AG10803 (cell line): ENCODE measurements around the gene INKA2.

Experiments used
- DNase-seq: peaks from one replicate; pipeline ENCODE4 v3.0.0; 2010; ENCODE audit warnings: low read depth
- H3K4me3 ChIP-seq: 2 replicates; pipeline ENCODE4 v1.5.1; 2011; ENCODE audit warnings: mild to moderate bottlenecking, low read length, control low read depth
- TF ChIP-seq, protein P1 (sequence below): conservative IDR thresholded peaks from 2 replicates; pipeline ENCODE4 v1.5.1; 2011; ENCODE audit warnings: mild to moderate bottlenecking, low read length, control low read depth, inconsistent platforms

INKA2 gene

DNA sequence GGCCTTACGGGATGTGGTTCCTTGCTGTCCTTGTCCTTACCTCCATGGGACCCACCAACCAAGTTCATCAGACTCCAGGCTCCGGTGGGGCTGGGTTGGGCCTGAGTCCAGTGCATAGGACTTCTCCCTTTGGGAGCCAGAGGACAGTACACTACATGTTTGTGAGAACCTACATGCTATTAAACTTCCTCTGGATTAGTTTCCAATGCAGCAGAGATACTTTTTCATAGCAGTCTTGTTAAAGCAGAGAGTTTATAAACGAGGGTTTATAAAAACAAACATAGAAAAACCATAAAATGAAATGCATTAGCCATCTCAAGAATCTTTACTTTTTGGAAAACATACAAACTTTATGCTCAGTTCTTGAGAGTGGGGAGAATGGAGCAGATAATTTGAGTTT, 33.4 kb downstream of the INKA2 start:
- TF ChIP-seq, protein P1, sequence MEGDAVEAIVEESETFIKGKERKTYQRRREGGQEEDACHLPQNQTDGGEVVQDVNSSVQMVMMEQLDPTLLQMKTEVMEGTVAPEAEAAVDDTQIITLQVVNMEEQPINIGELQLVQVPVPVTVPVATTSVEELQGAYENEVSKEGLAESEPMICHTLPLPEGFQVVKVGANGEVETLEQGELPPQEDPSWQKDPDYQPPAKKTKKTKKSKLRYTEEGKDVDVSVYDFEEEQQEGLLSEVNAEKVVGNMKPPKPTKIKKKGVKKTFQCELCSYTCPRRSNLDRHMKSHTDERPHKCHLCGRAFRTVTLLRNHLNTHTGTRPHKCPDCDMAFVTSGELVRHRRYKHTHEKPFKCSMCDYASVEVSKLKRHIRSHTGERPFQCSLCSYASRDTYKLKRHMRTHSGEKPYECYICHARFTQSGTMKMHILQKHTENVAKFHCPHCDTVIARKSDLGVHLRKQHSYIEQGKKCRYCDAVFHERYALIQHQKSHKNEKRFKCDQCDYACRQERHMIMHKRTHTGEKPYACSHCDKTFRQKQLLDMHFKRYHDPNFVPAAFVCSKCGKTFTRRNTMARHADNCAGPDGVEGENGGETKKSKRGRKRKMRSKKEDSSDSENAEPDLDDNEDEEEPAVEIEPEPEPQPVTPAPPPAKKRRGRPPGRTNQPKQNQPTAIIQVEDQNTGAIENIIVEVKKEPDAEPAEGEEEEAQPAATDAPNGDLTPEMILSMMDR, result no peak
- no peak overlapping the region for H3K4me3 ChIP-seq
- DNase-seq, result no peak

DNA sequence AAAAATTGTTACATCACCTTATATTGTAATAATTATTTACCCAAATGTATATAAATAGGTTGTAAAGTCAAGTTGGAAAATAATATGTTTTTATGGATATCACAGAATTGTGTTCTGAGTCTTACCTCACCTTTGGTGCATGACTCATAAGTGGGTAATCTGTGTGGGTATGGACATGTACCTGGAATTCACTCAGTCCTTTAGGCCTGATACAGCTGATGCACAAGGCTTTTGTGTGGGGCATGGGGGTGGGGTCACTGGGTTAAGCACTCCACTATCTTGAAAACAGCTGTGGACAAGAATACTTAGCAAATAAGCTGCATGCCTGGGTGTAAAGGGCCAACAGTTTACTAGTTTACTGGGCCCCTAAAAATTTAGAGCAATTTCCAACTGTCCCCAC, 34.4 kb downstream of the INKA2 start:
- no peak for DNase-seq
- no peak overlapping the region for H3K4me3 ChIP-seq
- TF ChIP-seq, protein P1, result no peak

DNA sequence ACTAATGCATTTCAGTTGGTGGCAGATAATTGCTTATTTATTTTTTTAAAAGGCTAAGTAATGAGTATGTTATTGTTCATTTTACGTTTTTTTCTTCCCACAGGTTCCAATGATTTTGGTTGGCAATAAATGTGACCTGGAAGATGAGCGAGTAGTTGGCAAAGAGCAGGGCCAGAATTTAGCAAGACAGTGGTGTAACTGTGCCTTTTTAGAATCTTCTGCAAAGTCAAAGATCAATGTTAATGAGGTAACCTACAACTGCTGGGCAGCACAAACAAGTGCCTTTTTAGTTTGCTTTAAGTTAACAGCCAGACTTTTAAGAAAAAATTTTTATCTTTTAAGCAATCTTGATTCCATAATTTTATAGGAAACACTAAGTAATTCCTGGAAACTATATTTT, 35.0 kb downstream of the INKA2 start:
- TF ChIP-seq, protein P1, result no peak
- H3K4me3 ChIP-seq, result no peak overlapping the region
- no peak for DNase-seq

DNA sequence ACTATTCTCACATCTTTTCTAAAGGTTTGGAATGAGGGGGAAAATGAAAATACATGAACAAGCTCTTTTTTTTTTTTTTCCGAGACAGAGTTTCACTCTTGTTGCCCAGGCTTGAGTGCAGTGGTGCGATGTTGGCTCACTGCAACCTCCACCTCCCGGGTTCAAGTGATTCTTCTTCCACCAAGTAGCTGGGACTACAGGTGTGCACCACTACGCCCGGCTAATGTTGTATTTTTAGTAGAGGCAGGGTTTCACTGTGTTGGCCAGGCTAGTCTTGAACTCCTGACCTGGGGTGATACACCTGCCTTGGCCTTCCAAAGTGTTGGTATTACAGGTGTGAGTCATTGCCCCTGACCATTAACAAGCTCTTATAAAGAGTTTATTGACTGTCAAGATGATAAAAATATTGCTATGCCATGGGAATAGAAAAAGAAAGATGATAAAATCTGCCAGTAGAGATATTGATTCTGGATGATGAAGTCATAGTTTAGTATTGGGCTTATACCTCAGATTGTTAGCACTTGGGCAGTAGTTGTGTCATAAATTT, 36.6 kb downstream of the INKA2 start:
- TF ChIP-seq, protein P1, result no peak
- no peak for DNase-seq
- no peak overlapping the region for H3K4me3 ChIP-seq

DNA sequence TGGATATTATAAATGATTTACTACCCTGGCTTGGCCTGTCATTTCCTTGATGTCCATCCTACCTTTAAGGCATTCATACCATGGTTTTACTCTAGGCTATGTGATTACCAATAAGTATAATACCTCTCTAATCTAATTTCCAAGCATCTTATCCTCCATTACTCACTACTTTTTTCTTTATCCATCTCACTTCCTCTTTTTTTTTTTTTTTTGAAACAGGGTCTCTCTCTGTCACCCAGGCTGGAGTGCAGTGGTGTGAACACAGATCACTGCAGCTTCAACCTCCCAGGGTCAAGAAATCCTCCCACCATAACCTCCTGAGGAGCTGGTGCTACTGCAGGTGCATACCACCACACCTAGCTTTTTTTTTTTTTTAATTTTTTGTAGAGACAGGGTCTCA, 39.9 kb downstream of the INKA2 start:
- H3K4me3 ChIP-seq, result no peak overlapping the region
- TF ChIP-seq, protein P1, result no peak
- no peak for DNase-seq

DNA sequence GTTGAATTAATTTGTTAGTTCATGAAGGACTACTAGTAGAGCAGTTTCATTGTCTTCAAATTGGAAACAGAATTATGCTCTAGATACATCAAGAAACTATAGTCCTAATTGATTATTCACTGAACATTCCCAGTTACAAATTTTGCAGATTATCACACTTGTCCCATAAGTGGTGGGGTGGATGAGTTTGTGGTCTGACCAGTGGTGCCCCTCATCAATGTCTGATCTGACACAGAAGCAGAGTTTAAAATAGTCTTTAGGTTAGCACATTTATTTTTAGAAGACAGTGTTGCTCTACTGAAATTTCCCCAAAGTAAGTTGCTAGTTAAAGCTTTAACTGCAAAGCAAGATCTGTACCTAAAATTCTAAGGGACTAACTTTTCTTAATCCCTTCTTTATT, 42.9 kb downstream of the INKA2 start:
- no peak overlapping the region for H3K4me3 ChIP-seq
- TF ChIP-seq, protein P1, result no peak
- no peak for DNase-seq

DNA sequence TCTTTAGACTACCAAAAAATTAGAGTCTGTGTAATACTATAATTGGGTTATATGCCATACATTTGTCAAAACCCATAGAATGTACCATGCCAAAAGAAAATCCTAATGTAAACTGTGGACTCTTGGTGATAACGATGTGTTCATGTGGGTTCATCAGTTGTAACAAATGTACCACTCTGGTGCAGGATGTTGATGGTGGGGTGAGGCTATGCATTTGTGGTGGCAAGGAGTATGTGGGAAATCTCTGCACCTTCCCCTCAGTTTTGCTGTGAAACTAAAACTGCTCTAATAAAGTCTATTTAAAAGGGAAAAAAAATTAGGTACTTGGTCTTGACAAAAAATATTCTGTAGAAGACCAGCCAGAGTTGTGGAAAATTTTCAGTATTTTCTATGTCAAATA, 43.4 kb downstream of the INKA2 start:
- no peak for DNase-seq
- TF ChIP-seq, protein P1, result no peak
- no peak overlapping the region for H3K4me3 ChIP-seq
